ENCODE measurements around the gene WASHC2C. TPM values are rescaled to one million over a fixed set of nuclear protein-coding genes. Genes with fewer than 3 reads are reported as not detected.

The WASHC2C gene
- 17.4 to 21.3 TPM (median 19.6 TPM) in 5 replicates for total RNA-seq (2022; extraction: Qiagen RNA extraction; ENCODE audit: low read depth)

GRCh38 chr10:45726703-45727420 is at the start of gene WASHC2C:
WASHC2C (plus strand) TSS chr10:45727266; CDS start chr10:45727318, 52 bp downstream.

Other genes starting within 250 kb of the WASHC2C start
- gene ZFAND4, start 54.5 kb upstream of the WASHC2C start, total RNA-seq (2022; extraction: Qiagen RNA extraction; ENCODE audit: low read depth): 3.5 to 6.3 TPM (median 4.6 TPM) in 5 replicates
- 4.5 to 9.4 TPM (median 7.5 TPM) in 5 replicates for gene AGAP4, start 120.2 kb downstream of the WASHC2C start, total RNA-seq (2022; extraction: Qiagen RNA extraction; ENCODE audit: low read depth)
- 146 to 169 TPM (median 161 TPM) in 5 replicates for gene TIMM23, start 245.2 kb downstream of the WASHC2C start, total RNA-seq (2022; extraction: Qiagen RNA extraction; ENCODE audit: low read depth)

All from A549 treated with RU486 at 1 μM for 4 hours (cell line).